GM21717 (cell line): ENCODE measurements around the gene TOX2.

ENCODE experiments used
- ATAC-seq: cut with Tn5 transposase; IDR thresholded peaks from one replicate; pipeline ENCODE4 v1.9.1; 2021; ENCODE audit warnings: mild to moderate bottlenecking, moderate library complexity; ENCODE audit not compliant: unreplicated experiment

The TOX2 gene

DNA sequence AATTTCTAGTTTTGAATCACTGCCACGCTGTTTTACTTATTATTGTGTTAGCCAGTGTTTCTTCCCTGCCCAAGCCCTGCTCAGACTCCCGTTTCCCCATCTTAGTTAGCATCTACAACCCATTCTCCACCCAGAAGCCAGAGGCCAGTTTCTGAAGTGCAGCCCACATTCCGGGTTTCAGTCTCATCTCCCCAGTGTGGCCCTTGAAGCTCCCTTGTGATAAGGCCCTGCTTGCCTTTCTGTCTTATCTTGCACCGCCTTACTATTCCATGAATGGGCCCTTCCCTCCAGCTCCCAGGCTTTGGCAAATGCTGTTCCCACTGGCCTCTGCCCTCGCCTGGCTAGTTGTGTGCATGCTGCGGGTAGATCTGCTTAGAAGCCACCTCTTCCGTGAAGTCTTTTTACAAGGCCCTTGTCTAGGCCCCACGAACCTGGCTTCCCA, 41.1 kb downstream of the TOX2 start:
- ATAC-seq, result no peak

DNA sequence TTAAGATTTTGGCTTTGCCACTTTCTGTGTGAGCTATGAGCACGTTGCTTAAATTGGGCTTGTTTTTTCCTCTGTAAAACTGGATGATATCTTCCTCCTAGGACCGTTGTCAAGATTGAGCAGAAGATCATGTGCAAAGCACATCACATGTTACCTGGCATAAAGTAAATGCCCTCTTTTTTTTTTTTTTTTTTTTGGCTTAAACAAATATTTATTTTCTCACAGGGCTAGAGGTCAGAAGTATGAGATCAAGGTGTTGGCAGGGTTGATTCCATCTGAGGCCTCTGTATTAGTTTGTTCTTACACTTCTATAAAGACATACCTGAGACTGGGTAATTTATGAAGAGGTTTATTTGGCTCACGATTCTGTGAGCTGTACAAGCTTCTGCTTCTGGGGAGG, 42.7 kb downstream of the TOX2 start:
- no peak for ATAC-seq

DNA sequence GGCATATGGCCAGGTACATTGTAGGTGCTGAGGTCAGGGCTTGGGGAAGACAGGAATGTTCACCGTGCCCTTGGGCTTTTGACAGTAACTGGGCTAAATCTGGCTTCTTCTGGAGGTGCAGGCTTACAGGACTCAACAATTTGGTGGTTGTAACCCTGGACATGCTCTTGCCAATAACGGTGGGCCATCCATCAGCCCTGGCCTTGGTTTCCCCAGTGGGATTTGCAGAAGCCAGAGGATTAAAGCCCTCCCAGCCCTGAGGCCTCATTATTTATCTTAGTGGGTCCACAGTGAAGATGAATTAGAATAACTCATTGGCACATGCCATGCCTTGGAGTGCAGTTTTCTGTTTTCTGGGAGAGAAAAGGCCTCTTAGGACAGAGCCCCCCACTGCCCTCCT, 44.0 kb downstream of the TOX2 start:
- ATAC-seq, result no peak

DNA sequence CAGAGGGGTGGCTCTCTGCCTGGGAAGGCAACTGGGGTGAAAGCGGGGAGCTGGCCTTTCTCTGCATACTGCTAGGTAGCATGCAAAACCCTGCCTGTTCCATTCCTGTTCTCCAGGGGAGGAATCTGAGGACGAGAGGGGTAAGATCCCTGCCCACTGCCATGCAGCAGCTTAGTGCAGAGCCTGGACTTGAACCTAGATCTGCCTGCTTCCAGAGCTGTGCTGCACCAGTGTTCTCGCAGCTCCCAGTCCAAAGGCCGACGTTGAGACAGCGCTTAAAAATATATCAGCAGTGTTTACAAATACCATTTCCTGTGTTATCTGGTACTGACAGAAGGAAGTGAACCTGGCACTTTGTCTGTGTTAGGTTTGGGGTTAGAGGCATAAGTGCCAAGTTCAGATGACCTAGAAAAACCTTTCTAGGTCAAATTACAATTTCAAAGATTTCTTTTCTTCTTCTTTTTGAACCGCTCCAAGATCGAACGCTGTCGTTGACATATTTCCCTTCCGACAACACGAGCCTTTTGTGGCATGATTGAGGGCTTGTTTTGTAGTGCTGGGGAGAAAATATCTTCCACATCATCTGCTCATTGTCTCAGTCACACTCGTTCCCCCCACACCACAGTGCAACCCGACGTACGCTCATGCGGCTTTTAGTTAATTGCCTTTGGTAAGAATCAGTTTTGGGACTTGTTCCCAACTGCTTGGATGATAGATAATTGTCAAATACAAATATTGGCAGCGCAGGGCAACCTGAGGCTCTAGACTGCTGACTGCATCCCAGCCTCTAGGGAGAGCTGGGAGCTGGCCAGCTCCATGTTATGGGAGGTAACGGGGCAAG, 44.6 kb downstream of the TOX2 start:
- no peak for ATAC-seq

DNA sequence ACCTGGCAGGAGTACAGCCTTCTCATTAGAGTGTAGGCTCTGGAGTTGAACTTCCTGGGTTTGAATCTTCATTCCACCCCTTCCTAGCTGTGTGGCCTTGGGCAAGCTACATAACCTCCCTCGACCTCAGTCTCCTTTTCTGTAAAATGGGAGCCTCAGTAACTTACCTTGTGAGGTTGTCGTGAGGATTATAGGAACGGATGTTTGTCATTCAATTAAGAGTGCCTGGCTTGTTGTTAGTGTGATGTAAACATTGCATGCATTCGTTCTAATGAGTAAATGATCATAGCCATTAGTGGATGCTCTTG, 45.2 kb downstream of the TOX2 start:
- no peak for ATAC-seq

DNA sequence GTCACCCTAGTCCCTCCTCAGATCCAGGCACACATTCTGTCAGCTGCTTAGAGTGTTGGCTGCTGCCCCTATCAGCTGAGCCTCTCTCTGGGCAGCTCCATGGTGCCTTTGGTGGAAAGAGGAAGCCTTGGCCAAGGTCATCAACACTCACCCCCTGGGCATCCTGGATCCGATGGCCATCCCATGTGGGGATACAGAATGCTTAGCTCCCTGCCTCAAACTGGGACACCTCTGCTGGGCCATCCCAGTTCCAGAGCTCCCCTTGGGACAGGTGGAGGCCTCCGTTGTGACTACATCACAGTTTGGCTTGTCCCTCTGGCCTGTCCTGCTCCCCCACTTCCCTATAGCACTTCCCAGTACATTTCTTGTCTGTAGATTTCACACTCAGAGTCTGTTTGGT, 45.6 kb downstream of the TOX2 start:
- ATAC-seq, result no peak

DNA sequence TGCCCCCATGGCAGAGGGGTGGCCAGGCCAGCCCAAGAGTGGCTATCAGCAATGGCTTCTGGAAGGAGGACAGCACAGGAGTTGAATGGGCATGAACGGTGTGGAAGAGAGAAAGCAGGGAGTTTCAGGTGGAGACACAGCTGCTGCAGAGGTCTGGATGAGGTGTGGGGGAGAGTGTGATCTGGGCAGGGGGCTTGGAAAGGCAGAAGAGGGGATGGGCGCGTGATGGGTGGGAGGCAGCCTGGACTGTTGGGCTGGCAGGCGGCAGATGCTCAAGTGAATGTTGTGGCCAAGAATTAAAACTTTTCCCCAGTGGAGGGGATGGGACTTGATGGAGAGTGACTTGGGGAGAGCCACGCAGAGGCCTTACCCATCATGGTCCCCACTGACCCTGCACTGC, 46.5 kb downstream of the TOX2 start:
- ATAC-seq, result no peak

DNA sequence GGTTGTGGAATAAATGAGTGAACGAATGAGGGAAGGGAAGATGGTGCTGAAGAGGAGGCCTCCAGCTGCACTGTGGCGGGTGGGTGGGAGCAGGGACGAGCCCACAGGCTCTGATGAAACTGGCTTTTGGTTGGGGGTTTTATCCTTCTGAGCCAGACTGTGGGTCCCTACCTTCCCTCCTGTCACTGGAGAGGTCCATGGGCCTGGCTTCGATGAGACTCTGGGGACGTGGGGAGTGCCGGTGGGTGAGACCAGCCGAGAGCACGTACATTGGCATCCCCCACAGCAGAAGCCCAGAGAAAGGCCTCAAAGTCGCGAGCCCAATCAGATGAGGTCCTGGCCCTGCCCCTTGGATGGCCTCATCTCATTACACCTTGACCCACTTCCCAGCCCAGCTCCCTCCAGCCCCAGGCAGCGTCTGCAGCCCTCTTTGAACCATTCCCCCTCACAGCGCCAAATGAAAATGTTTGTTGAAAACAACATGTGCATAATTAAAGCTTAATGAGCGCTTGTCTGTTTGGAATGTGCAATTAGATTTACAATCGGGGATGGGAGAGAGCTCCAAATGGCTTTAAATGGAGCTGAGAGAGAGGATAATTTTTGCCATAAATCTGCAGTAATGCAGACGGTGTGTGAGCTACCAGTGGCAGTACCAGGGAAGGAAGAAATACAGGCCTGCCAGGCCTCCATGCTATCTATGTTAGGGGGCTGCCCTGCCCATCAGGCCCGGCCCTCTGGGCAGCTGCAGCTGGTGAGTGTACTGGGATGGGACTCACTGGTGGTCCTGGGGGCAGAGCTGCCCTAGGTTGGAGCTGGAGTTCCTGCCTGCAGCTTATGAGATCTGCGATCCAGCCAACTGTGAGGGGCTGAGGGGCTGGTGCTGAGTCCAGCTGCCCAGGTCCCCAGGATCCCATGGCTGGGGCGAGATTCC, 47.2 kb downstream of the TOX2 start:
- no peak for ATAC-seq

DNA sequence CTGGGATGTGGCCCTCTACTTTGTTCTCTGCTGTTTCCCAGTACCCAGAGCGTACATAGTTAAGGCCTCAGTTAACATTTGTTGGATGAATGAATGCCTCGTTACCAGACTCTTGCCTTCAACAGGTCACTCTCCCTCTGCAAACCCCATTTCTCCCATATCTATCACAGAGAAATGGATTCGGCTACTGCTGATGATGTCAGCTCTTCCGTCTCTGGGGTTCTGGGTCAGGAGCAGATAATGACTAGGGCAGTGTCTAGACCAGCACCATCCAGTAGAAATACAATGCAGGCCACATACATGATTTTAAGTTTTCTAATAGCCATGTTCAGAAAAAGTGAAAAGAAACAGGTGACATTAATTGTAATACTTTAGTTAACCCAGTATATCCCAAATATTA, 47.9 kb downstream of the TOX2 start:
- no peak for ATAC-seq

DNA sequence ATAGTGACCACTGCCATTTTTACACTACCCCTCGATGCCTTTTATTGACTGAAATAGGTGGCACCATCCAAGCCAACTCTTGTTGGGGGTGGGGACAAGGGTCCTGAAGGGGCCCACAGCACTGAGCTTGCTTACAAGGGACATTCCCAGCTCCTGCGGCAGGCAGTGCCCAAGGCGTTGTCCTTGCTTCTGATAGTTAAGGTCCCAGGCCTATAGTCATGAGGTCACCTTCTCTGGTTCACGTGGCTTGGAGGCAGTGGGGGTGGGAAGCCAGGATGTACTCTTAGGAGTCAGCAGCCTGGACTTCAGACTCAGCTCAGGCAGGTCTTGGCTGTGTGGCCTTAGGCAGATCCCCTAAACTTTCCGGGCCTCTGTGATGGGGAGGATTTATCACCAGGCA, 48.6 kb downstream of the TOX2 start:
- ATAC-seq, result no peak

DNA sequence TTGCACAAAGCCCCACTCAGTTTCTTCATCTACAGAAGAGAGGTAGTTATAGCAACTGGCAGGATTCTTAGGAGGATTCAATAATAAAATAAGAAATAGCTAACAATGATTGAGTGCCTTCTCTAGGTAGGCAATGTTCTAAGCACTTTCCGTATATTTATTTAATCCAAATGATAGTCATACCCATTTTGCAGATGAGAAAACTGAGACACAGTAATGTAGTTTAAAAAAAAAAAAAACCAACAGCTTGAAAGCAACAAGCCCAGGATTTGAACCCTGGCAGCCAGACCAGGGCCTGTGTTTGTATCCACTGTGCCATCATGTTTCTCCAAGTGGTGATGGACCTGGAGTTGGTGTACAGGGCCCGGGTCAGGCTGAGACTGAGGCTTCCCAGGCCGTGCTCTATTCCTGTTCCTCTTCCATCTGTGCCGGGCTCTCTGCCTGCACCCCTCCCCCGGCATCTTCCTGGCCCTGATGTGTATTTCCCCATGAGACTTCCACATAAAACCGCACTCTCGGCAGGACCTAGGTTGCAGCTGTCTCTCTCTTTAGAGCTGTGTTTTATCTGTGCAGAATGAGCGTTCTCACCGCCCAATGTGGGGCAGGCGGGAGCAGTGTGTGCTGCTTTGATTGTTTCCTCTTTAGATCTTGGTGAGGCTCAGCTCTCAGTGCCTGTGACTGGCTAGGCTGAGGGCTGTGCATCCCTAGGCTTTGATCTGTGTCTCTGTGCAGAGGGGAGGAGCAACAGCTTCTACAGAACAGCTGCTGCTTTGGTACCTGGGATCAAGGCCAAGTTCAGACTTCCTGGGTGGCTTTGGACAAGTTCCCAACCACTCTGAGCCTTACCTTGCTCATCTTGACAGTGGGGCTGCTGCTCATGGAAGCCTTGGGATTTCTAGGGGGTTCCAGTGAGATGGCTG, 49.5 kb downstream of the TOX2 start:
- ATAC-seq, result no peak

DNA sequence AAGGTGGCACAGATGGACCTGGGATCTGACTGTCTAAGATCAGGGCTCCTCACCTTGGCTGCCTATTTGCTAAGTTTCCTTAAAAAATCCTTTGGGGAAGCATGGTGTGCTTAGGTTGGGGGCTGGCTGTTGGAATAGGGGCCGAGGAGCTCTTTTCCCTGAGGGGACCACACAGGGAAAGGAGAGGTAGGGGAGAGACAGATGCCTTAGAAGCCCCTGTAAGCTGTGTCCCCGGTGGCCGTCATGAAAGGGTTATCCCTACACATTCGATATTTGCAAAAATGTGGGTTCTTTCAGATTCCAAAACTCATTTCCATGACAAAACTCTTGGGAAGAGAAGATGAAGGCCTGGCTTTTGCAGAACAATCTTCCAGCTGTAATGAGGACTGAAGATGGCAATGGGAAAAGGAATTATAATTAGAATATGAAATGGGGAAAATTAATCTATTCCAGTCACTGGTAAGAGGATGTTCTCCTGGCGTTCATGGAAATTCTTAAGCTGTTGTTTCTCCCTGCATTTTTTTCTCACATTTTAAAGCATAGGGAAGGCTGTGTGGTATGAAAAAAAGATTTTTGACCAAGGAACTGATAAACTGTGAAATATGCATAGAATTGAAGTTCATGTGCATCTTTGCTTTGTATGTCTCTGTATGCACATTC, 53.8 kb downstream of the TOX2 start:
- no peak for ATAC-seq

DNA sequence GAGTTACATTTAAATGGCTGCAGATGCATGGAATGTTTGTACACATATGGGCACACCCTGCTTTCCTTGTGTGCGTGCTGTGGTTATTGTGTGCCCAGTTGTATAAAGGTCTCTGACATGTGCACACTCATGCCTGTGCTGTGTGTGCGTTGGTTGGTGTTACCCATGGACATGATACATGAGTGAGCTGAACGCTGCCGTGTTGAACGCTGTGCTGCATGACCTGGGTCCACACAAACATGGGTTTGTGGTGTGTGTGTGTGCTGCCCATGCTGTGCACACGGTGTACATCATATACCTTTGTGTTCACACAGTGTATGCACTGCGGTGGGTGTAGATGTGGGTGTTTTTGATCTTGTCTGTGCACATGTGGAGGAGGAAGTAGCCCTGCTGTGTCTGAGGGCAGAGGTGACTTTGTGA, 54.4 kb downstream of the TOX2 start:
- ATAC-seq, result no peak

DNA sequence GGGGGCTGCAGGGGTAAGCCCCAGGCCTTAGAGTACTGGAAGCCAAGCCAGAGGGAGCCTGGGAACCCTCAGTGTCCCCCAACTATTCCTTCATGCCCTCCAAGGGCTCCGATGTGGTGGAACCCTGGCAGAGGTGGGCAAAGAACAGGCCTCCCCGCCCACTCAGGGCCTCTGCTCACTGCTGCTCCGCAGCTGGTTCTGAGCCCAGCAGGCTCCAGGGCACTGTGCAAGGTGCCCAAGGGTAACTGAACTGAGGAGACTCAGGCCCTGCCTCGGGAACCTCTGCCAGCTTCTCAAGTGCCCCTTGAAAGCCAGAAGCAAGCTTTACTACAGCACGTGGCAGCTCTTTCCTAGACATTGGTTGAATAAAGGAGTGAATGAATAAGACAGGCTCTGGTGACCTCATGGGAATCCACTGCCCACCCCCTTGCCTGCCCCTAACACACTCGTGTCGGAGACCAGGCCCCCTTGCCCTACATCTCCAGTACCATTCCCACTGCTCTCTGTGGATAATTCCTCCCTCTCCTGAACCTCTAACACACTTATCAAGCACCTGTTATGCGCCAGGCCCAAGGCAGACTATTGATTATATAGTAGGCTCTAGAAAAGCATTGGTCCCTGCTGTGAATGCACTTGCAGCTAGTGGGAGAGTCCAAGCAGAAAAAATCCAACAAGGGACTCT, 55.0 kb downstream of the TOX2 start:
- ATAC-seq, result no peak

DNA sequence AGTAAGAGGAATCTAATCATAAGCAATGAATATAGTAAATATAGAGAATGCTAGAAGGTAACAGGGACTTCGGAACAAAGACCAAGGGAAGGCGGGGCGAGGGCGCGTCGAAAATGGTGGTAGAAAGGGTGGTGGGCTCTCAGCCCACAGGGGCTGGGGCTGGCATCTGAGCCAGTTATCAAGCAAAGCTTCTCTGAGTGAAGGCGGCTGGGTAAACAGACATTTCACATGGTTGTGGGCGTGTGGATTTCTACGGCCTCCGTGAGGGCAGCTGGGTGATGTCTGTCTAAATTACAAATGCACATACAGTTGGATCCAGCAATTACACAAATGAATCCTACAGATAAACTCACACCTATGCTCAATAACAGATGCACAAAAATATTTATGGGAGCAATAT, 56.6 kb downstream of the TOX2 start:
- ATAC-seq, result no peak

DNA sequence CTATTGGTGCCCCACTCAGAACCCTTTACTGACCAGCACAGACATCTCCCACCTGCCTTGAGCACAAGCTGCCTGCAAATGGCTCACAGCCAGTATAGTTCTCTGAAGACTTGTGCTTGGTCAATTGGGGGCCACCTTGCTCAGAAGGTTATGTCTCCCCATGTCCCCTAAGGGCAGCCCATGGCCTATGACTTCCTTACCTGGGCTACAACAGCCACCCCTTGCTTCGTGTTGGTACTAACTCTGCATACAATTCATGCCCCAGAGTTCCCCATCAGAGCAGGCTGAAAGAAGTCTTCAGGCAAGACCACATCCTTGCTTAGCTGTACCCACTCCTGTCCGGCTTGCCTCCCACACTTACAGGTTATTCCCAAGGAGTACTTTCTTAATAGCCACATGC, 57.4 kb downstream of the TOX2 start:
- no peak for ATAC-seq

DNA sequence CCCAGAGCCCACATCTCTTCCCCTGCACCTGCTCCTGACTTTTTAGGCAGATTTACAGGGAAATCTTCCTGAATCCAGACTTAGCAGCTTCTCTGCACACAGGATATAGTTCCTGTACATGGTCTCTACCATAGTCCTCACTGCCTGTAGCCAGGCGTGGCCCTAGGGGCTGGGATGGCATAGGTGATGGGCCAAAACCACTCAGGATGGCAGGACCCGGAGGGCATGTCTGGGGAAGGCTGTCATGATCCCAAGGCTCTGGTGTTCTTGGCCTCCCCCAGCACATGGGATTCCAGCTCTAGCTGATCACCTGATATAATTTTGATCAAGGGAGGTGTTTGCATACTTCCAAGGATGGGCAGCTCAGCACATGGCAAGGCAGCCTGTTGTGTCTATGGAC, 58.0 kb downstream of the TOX2 start:
- ATAC-seq, result no peak

DNA sequence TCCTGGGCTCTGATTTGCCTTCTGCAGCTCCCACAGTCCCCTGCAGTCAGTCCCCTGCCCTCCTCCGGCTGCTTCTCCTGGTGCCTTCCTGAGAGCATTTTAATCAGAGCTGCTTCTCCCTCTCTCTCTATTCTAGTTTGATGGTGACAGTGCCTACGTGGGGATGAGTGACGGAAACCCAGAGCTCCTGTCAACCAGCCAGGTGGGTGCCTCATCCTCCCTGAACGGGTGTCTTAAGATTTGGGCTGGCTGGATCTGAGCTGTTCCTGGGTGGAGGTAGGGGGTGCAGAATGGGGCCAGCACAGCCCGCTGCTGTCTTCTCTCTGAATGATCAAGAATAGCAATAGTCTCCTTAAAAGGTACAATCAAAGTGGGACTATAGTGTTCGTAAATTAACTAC, 58.6 kb downstream of the TOX2 start:
- no peak for ATAC-seq

DNA sequence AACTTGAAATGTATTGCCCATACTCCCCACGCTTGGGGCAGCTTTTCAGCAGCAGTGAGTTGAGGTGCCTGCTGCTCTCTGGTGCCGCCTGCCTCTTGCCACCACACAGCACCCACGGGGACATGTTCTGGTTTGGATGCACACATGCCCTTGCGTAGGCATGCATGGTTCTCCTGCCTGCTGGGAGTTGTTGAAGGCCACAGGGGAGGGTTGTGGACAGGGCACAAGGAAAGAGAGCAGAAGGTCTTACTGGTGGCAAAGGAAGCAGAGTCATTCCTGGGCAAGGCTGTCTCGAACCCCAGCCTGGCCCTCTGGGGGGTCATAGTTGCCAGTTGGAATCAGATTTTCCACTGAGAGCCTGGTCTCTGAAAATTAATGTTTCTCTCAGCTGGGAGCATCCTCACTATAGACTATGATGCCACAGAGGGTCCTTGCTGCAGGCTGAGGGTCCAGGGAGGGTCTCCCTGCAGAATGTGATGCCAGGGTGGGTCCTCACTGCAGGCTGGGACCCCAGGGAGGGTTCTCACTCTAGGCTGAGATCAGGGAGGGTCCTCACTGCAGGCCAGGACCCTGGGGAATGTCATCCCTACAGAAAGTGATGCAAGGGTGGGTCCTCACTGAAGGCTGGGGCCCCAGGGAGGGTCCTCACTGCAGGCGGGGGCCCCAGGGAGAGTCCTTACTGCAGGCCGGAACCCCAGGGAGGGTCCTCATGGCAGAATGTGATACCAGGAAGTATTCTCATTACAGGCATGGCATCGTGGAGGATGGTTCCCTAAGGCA, 59.2 kb downstream of the TOX2 start:
- no peak for ATAC-seq
